ENCODE data around the gene CAV1.
A peak's percentile ranks its signal among the peaks of the same experiment; 100 is the strongest.
"Not testable (repeated sequence)": the region's sequence is repeated elsewhere in the genome, so short reads cannot be mapped to it uniquely, and the experiment has no call there.

CAV1 gene

DNA sequence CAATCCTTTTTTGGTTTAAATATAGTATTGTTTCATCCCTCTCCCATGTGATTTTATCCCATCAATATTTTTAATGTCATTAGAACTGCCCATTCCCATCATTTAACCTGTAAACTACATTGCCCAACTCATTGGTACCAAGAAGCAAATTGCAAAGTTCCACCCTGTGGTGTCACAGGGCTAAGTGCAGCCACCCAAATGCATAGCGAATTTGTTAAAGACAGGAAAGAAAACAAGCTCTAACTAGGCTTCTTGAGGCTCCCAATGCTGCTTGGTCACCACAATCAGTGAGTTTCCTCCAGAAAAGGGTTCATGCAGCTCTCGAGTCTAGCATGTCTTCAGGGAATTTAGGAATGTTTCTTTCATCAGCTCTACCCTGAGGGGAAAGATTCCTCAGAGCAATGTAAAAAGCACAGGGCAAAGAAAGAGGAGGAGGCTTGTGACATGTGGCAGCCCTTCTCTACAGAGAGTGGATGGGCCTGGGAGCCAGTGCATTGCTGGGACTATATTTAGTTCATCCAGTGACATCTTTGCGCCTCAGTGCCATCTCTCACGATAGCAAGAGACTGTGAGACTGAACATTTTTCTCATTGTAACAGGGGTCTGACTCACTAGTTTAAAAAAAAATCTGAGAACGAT lies 58.1 kb downstream of the CAV1 start:
- no peak for DNase-seq (ENCODE audit: low spot score)

- DNase-seq (ENCODE audit: low spot score) = no peak
Observed at GRCh38 chr7:116583653-116584052, 58.8 kb downstream of the CAV1 start.

- DNase-seq (ENCODE audit: low spot score) = no peak
Observed at GRCh38 chr7:116584721-116585120, 59.9 kb downstream of the CAV1 start.

DNA sequence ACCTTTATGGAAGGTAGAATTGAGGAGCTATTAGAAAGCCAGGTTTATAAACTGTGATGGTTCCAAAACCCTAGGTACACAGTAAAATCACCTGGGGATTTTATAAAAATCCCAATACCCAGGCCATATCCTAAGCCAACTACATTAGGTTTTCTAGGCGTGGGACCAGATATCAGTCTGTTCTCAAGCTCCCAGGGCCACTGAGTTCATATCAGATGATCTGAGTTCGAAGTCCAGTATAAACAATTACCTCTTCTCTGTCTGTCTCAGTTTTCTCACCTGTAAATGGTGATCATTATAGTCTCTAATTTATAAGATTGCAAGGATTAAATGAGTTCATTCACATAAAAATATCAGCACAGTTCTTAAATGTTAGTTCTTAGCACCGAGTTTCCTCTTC lies 60.6 kb downstream of the CAV1 start:
- no peak for DNase-seq (ENCODE audit: low spot score)

- DNase-seq (ENCODE audit: low spot score) = no peak
Observed at GRCh38 chr7:116585967-116586366, 61.1 kb downstream of the CAV1 start.

DNA sequence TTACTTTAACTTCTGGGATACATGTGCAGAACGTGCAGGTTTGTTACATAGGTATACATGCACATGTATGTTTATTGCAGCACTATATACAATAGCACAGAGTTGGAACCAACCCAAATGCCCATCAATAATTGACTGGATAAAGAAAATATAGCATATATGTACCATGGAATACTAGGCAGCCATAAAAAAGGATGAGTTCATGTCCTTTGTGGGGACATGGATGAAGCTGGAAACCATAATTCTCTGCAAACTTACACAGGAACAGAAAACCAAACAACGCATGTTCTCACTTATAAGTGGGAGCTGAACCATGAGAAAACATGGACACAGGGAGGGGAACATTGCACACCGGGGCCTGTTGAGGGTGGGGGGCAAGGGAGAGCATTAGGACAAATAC lies 62.4 kb downstream of the CAV1 start:
- not testable (repeated sequence) for DNase-seq (ENCODE audit: low spot score)

- DNase-seq (ENCODE audit: low spot score) = no peak
Observed at GRCh38 chr7:116588225-116588624, 63.4 kb downstream of the CAV1 start.

GRCh38 chr7:116588641-116589594 lies 64.1 kb downstream of the CAV1 start:
- DNase-seq (ENCODE audit: low spot score) = peak; percentile 62

DNA sequence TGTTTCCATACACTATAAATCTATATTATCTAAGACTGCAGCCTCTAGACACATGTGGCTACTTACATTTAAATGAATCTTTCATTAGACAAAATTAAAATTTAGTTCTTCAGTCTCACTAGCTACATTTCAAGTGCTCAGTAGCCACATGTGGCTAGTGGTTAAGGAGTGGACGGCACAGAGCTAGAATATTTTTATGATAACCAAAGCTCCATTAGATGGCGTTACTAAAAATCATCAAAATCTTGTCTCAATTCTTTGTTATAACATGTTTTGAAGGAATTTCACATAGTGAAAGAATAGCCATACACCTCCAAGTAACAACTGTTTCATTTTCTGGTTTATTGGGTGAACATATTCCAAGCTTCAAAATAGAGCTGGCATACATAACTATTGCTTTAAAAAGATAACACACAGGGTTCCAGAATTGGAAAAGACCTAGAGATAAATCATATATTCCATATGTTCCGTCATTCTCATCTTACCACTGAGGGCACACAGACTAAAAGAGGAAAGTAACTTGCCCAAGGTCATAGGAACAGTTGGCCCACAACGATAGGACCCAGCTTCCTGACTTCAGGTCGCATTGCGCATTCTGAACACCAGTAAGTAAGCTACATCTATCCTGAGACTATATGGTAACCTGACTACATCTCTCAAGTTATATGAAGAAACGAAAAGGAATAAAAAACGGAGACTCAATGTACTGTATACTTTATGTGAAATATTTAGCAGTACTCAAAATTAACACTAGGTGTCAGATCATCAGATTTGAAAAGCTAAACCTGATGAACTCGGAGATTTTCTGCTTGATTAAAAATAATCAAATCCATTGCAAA lies 66.6 kb downstream of the CAV1 start:
- peak; percentile 29 for DNase-seq (ENCODE audit: low spot score)

DNA sequence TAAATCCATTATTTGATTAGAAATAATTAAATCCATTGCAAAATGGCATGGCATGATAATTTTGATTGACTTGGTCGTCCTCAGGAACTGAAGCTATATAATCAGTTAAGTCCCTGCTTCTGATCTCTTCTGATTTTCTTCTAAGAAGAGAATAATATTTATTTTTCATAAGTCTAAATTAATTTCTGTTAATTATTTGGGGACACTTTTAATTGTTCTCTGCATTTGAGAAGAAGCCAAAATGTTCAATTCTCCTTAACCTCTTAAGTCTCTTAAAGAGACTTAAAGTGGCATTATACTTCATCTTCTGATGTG lies 67.2 kb downstream of the CAV1 start:
- no peak for DNase-seq (ENCODE audit: low spot score)

DNA sequence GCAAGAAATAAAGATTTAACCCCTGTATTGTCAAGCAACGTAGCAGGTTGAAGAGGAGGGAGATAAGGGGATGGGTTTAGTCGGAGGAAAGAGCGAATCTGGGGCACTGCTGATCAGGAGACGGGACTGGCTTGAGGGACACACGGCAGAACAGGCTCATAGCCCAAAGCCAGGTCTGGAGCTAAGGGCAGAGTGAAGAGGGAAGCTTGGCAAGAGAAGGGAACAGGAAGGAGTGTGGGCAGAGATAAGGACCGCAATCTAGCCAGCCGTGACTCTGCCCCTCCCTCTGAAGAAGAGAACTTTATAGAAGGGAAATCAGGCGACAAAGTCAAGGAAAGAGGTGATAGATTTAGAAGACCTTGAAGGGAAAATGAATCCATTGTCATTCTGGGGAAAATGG lies 67.6 kb downstream of the CAV1 start:
- DNase-seq (ENCODE audit: low spot score) = no peak

DNA sequence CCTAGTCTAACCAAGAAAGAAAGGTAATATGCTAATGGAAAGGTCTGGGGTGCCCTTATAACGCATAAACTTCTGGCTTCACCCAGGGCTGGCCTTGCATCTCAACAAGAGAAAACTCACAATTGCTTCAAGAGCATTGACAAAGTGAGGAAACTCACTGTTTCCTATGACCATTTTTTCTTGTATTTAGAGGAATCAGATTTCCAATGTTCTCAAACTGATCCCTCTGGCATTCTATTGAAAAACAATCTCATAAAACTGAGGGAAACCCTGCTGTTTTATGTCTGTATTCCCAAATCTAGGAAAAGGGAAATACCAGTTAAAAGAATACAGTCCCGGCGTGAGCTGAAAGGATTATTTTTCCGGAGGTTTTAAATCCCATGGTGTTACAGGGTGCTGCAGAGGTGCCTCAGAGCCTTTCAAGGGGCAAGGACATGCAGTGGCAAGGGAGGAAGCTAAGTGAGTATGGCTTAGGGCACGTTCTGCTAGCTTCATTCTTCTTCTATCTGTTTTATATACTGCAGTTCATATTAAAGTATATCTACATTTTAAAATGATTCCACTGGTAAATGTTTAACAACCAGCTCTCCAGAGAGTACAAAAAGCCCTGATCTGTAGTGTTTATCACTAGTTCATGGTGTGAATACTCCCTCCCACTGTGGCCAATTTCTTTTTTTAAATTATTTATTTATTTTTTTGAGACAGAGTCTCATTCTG lies 68.7 kb downstream of the CAV1 start:
- no peak for DNase-seq (ENCODE audit: low spot score)

GRCh38 chr7:116595063-116595462 lies 70.2 kb downstream of the CAV1 start:
- no peak for DNase-seq (ENCODE audit: low spot score)

GRCh38 chr7:116597384-116597783 lies 72.5 kb downstream of the CAV1 start:
- no peak for DNase-seq (ENCODE audit: low spot score)

- peak; percentile 54 for DNase-seq (ENCODE audit: low spot score)
Observed at GRCh38 chr7:116598278-116598677, 73.4 kb downstream of the CAV1 start.

DNA sequence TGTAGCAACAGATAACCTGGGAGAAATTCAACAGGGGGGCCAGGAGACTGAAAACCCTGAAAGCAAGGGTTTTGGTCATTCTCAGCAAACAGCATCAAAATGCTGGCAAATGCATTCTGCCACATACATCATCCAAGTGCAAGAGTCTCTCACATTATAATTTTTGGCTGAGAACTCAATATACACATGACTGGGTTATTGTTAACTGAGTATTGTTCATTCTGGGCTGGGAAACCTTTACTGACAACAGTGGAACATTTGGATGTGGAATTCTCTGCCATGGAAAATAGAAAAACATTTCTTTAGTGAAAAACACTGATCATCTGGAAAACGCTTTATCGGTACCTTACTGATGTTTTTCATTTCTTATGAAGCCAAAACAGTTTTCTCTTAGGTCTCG lies 74.0 kb downstream of the CAV1 start:
- peak; percentile 70 for DNase-seq (ENCODE audit: low spot score)

- no peak for DNase-seq (ENCODE audit: low spot score)
Observed at GRCh38 chr7:116601426-116601825, 76.6 kb downstream of the CAV1 start.

DNA sequence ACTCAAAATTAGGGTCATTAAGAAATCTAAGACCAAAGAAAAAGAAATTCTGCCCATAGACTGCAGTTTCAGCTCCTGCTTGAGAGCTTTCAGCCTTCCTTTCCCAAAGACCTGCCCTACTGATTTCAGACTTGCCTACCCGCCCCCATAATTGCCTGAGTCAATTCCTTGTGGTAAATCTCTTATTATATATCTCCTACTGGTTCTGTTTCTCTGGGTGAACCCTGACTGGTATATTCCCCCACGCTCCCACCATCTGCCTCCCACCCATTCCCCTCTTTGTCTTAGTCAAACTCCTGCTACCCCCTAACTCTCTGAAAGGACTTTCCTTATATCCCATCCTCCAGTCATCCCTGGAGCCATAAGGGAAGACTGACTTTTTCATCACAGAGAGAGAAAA lies 82.5 kb downstream of the CAV1 start:
- no peak for DNase-seq (ENCODE audit: low spot score)

DNA sequence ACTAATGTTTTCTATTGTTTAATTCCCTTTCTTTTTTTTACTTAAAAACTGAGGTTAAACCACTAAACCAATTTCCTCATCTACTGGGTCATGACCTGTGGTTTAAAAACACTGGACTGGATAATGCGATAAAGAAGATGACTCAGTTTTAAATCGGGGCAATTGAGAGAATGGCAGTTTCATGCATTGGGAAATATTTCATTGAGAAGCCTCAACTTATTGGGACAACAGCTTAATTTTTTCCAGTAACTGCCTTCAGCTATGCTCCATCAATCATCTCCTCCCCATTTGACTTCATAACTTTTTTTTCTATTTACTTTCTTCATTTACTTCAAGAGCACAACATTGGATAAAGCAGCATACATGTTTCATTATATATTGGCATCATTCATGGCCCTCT lies 85.4 kb downstream of the CAV1 start:
- no peak for DNase-seq (ENCODE audit: low spot score)

- DNase-seq (ENCODE audit: low spot score) = no peak
Observed at GRCh38 chr7:116610721-116611120, 85.9 kb downstream of the CAV1 start.
